Lower lobe of right lung (tissue), 2 donors: ENCODE measurements around the gene LSM10. TPM values are rescaled to one million over a fixed set of nuclear protein-coding genes. Genes with fewer than 3 reads are reported as not detected.

Experiments used
- ATAC-seq, 2 donors: fragments of 200-7000 bp; cut with Tn5 transposase; one replicate each; pipeline ENCODE4 v1.9.1; 2020 to 2022; ENCODE audit warnings: mild to moderate bottlenecking in 2 of 2, moderate library complexity in 2 of 2
- DNase-seq: peaks from one replicate; pipeline ENCODE4 v3.0.0-alpha.2; 2020
- H3K27ac ChIP-seq: fragments of 200-600 bp; one replicate; pipeline ENCODE4 v1.8.0; 2022
- H3K27me3 ChIP-seq: fragments of 200-600 bp; one replicate; pipeline ENCODE4 v1.8.0; 2022; ENCODE audit warnings: low read depth
- H3K36me3 ChIP-seq: fragments of 200-600 bp; one replicate; pipeline ENCODE4 v1.8.0; 2022; ENCODE audit warnings: mild to moderate bottlenecking
- H3K4me1 ChIP-seq: fragments of 200-600 bp; one replicate; pipeline ENCODE4 v1.8.0; 2022
- H3K4me3 ChIP-seq: fragments of 200-600 bp; one replicate; pipeline ENCODE4 v1.8.0; 2022; ENCODE audit warnings: mild to moderate bottlenecking
- H3K9me3 ChIP-seq: fragments of 200-600 bp; one replicate; pipeline ENCODE4 v1.8.0; 2022
- CTCF ChIP-seq: fragments of 200-600 bp; IDR thresholded peaks from one replicate; pipeline ENCODE4 v1.8.0; 2022; ENCODE audit warnings: antibody characterized with exemption, mild to moderate bottlenecking
- intact Hi-C: fragments of 100-400 bp; cut with DNase I; formaldehyde crosslinking; loops from one replicate; pipeline ENCODE4 v1.11.0; 2022
- total RNA-seq: library from RNA; stranded (reverse); fragmentation: NEBNext Ultra II Directional; extraction: Animal tissue kit (Norgen Biotek cat#: 25700); gene quantifications from one replicate; pipeline ENCODE4 v1.2.1, GENCODE V29; 2021
- donor health status: DM: no; HTN: yes; CAD: no; lungs with severe emphysema.

LSM10 gene
- total RNA-seq, 1 donor from 2014 or later: 44.5 TPM

- intact Hi-C loops: no loop called here
- no peak overlapping the region for H3K27ac ChIP-seq
- no peak for ATAC-seq
Observed at GRCh38 chr1:36419569-36419968, 21.9 kb upstream of the LSM10 start.

GRCh38 chr1:36419140-36419539 lies 21.4 kb upstream of the LSM10 start:
- Histone ChIP-seq H3K27me3 (no peaks in the 10 kb centered on the region), H3K27ac (no peak overlapping the region), H3K4me1 (peaks cover 5% of the 10 kb centered on the region), H3K36me3 (peaks cover 43% of the 10 kb centered on the region), H3K4me3 (no peak overlapping the region), H3K9me3 (no peaks in the 10 kb centered on the region)
- intact Hi-C loops: no loop called here
- ATAC-seq (no peak), DNase-seq (no peak)
- TF ChIP-seq CTCF: no peak

More at GRCh38 chr1:36419569-36419968, 21.9 kb upstream of the LSM10 start:
- no peak for DNase-seq
- H3K4me3 ChIP-seq: no peak overlapping the region
- no peaks in the 10 kb centered on the region for H3K9me3 ChIP-seq
- peaks cover 5% of the 10 kb centered on the region for H3K4me1 ChIP-seq
- H3K27me3 ChIP-seq: no peaks in the 10 kb centered on the region
- H3K36me3 ChIP-seq: peaks cover 44% of the 10 kb centered on the region
- no peak for TF ChIP-seq CTCF

- H3K4me1 ChIP-seq: peaks cover 5% of the 10 kb centered on the region
- no peaks in the 10 kb centered on the region for H3K9me3 ChIP-seq
- no peak for TF ChIP-seq CTCF
- DNase-seq: no peak
- no peak for ATAC-seq
- no peak overlapping the region for H3K27ac ChIP-seq
- no peaks in the 10 kb centered on the region for H3K27me3 ChIP-seq
- peaks cover 39% of the 10 kb centered on the region for H3K36me3 ChIP-seq
- intact Hi-C loops: no loop called here
- H3K4me3 ChIP-seq: no peak overlapping the region
Observed at GRCh38 chr1:36417931-36418330, 20.2 kb upstream of the LSM10 start.

- ATAC-seq (no peak), DNase-seq (no peak)
- intact Hi-C loops: no loop called here
- Histone ChIP-seq H3K9me3 (no peaks in the 10 kb centered on the region), H3K36me3 (peaks cover 21% of the 10 kb centered on the region), H3K27me3 (no peaks in the 10 kb centered on the region), H3K4me3 (no peak overlapping the region), H3K4me1 (peaks cover 5% of the 10 kb centered on the region), H3K27ac (no peak overlapping the region)
- no peak for TF ChIP-seq CTCF
Observed at GRCh38 chr1:36415661-36416326, 18.1 kb upstream of the LSM10 start.

- no peaks in the 10 kb centered on the region for H3K4me1 ChIP-seq
- H3K36me3 ChIP-seq: peaks cover 21% of the 10 kb centered on the region
- no peaks in the 10 kb centered on the region for H3K27me3 ChIP-seq
- H3K4me3 ChIP-seq: no peak overlapping the region
- H3K9me3 ChIP-seq: no peaks in the 10 kb centered on the region
- DNase-seq: no peak
- H3K27ac ChIP-seq: no peak overlapping the region
- no peak for TF ChIP-seq CTCF
- intact Hi-C loops: no loop called here
- no peak for ATAC-seq
Observed at GRCh38 chr1:36414384-36414783, 16.7 kb upstream of the LSM10 start.
